Omental fat pad (tissue), 4 donors: ENCODE data around the gene CRTC2. TPM values are rescaled to one million over a fixed set of nuclear protein-coding genes. Genes with fewer than 3 reads are reported as not detected.

Experiments
- ATAC-seq: fragments of 150-250 bp; one replicate; pipeline ENCODE4 v1.9.1; 2016; ENCODE audit warnings: mild to moderate bottlenecking, moderate library complexity; ENCODE audit not compliant: low FRiP score
- DNase-seq: peaks from one replicate; pipeline ENCODE4 v3.0.0-alpha.2; 2019; ENCODE audit warnings: low spot score
- CTCF ChIP-seq, 3 donors: fragments of 450-650 bp; IDR thresholded peaks; one replicate each; pipeline ENCODE4 v1.5.1; 2016 to 2017; ENCODE audit warnings: antibody characterized with exemption in 3 of 3, mild to moderate bottlenecking in 3 of 3, moderate library complexity in 2 of 3
- total RNA-seq, 4 donors: library from RNA; depleted of rRNA; stranded (reverse); fragments of >200 nt; gene quantifications; one replicate each; pipeline ENCODE4 v1.1.0, GENCODE V29; 2016

The CRTC2 gene
- total RNA-seq, 4 donors from 2014 or later: 11.9 to 17.7 (median 16.3) TPM

DNA sequence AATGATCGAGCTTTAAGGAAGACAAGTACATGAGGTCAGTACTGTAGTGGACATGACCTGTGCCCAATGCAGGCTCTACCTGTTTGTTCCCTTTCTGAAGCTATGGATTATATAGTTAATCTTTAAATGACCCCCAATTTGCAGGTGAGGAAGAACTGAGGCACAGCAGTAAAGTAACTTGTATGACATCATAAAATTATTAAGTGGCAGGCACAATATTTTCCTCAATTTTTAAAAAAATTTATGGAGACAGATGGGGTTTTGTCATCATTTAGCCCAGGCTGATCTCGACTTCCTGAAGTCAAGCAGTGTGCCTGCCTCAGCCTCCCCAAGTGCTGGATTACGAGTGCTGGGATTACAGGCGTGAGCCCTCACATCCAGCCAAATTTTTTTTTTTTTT, 32.0 kb downstream of the CRTC2 start:
- TF ChIP-seq CTCF (IDR thresholded peaks at IDR 0.05): no peak
- no peak for DNase-seq
- no peak for ATAC-seq

DNA sequence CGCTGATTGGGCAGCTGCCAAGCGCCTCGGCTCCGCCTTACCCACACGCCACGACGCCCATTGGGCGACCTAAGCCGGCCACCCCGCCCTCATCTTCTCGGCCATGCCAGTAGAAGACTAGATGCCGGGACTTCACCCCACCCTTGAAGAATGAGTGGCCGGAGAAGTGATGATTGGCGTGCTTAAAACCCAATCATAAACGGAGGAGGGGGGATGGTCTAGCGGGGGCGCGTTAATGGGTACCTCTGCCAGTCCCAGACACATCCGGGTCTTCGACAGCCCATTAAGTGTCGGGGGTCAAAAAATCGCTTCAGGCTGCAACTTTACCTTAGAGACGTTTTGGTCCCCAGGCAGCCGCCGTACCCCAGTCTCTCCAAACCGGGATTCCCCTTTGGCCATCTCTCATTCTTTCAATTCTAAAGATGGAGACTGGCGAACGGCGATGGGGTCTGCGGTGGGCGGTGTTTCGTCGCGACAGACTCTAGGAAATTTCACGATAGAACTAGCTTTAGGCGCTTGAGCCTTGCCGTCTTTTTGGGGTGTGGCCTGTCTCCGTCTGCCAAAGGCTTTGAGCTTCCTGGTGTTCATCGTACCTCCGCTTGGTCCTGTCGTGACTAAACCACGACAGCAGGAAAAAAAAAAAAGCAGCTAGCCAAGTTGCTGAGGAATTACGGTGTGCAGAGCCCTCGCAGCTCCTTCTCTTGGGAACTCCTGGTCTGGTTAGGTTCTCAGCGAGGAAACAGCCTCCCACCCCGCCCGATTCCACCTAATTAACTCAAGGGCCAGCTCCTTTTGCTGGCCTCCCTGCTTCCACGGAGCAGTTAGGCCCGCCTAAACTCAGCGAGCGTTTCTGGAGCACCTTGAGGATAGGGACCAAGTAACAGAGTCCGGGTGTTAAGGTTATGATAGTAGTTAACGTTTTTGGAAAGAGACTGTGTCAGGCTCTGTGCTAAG, 35.2 kb downstream of the CRTC2 start, which contains the start of gene GATAD2B:
Gene GATAD2B, minus strand, starts transcription at position 1 of the 954 bp plus-strand sequence. CDS start 94,625 bp downstream, outside the sequence.
- ATAC-seq: peak; percentile 100
- TF ChIP-seq CTCF (IDR thresholded peaks at IDR 0.05): no peak
- peak; percentile 93 for DNase-seq

GRCh38 chr1:153922076-153922971, 36.1 kb downstream of the CRTC2 start:
- ATAC-seq: peak; percentile 20
- no peak for TF ChIP-seq CTCF (IDR thresholded peaks at IDR 0.05)
- no peak for DNase-seq

GRCh38 chr1:153921803-153922075, 36.7 kb downstream of the CRTC2 start:
- TF ChIP-seq CTCF (IDR thresholded peaks at IDR 0.05): no peak
- DNase-seq (no peak), ATAC-seq (no peak)

DNA sequence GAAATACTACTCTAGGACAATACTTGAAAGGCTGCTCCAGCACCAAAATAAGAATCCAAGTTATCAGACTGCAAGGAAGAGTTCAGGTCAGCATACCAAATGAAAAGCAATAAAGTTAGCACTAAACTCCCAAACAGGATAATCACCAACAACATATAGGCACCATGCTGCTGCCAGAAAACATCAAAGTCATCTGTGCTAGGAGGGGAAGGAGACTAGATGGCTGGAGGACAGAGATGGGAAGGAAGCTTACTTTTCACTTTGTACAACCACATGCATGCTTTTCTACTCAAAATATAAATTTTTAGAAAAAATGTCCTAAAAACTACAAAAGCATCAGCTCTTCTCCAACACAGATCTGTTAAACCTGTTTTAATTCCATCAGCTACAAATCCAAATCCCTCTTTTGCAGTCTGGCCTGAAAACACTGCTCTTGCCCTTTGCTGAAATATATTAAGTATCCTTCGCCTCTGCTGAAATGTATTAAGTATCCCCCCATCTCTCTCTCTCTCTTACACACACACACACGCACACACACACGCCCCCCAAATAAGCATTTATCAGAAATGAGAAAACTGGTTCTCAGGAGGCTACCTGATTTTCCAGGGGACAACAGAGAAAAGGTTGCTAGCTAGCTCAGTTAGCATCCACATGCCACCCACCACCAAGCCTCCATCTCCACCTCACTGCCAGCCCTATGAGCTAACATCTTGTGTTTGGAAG, 37.2 kb downstream of the CRTC2 start:
- ATAC-seq (no peak), DNase-seq (no peak)
- TF ChIP-seq CTCF (IDR thresholded peaks at IDR 0.05): no peak

DNA sequence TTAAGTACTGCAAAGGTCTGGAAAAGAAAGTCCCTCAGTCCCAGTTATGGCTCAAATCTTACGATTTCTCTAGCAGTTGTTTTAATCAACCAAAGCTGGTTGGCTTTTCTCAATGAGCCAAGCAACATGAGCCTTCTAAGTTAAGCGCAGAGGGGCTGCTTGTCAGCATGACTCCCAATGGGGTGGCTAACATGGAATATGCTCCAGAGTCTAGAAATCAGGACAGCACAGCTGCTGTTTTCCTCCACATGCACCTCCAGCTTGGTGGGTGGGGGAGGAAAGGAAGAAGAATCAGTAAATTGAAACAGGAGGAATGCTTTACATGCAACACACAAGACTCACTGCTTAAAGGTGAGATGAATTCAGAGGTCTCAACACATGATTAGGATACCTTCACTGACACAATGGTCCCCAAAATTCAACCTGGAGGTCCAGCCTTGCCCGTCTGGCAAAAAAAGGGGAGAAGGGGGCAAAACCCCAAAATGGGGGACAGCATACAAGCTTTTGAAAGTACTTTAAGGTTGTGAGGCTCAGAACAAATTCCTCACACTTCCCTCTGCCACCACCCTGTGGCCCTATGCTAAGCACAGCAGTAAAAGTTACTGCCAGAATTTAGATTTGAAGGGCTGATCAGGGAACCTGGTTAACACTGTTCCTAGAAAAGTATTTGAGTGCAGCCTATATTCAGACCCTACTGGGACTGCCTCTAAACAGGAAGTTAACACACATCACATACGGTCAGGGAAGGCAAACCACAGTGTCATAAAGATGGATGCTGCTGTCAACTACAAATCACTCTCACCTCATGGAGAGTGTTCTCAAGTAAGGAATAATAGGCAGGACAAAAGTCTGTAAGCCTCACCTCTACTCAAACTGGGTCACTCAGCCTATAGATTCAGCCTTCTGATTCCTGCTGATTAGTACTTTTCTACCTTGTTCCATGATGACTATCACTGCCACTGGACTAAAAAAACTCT, 38.2 kb downstream of the CRTC2 start:
- no peak for TF ChIP-seq CTCF (IDR thresholded peaks at IDR 0.05)
- DNase-seq (no peak), ATAC-seq (no peak)
